ENCODE measurements around the gene NRP2.

GRCh38 chr2:205808486-205809121 lies 126.3 kb downstream of the NRP2 start:
- TF ChIP-seq, protein P1, sequence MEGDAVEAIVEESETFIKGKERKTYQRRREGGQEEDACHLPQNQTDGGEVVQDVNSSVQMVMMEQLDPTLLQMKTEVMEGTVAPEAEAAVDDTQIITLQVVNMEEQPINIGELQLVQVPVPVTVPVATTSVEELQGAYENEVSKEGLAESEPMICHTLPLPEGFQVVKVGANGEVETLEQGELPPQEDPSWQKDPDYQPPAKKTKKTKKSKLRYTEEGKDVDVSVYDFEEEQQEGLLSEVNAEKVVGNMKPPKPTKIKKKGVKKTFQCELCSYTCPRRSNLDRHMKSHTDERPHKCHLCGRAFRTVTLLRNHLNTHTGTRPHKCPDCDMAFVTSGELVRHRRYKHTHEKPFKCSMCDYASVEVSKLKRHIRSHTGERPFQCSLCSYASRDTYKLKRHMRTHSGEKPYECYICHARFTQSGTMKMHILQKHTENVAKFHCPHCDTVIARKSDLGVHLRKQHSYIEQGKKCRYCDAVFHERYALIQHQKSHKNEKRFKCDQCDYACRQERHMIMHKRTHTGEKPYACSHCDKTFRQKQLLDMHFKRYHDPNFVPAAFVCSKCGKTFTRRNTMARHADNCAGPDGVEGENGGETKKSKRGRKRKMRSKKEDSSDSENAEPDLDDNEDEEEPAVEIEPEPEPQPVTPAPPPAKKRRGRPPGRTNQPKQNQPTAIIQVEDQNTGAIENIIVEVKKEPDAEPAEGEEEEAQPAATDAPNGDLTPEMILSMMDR (IDR thresholded peaks at IDR 0.05) = no peak
- TF ChIP-seq POLR2A (IDR thresholded peaks at IDR 0.05) = no peak
